GM21619 (cell line): ENCODE data around the gene ZNF275.
"Not testable (repeated sequence)": the region's sequence is repeated elsewhere in the genome, so short reads cannot be mapped to it uniquely, and the experiment has no call there.

Source experiments
- ATAC-seq: cut with Tn5 transposase; IDR thresholded peaks from one replicate; pipeline ENCODE4 v1.9.1; 2021; ENCODE audit not compliant: unreplicated experiment

The ZNF275 gene

GRCh38 chrX:153357877-153358276 lies 23.9 kb downstream of the ZNF275 start:
- no peak for ATAC-seq

DNA sequence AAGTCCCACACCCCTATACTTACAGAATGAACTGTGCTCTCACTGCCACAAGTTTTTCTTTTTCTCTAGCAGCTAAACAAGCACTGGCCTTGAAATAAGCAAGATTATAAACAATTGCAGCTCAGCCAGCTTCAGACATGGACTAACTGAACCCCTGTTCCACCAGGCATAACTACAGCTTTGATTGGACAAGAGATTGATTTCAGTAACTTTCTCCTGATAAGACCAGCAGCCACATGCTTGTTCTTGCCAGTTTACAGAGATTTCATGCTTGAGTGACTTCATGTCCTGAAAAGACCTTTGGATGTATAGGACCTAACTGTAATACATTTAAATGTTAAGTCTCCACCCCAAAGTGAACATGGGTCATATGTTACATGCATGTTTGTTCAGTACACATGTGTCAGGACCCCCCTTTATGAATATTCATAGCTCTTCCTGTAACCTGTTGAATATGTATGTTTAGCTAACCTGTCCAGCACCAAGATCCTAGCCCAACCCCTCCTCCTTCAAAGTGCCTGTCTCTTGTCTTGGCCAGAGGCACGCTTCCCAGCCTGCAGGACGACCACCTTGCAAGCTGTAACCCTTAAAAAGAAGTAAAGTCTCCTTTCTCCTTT lies 27.9 kb downstream of the ZNF275 start:
- ATAC-seq, result no peak

GRCh38 chrX:153365670-153366069 lies 31.7 kb downstream of the ZNF275 start:
- no peak for ATAC-seq

GRCh38 chrX:153366119-153366518 lies 32.2 kb downstream of the ZNF275 start:
- ATAC-seq, result no peak

GRCh38 chrX:153366878-153367538 lies 33.1 kb downstream of the ZNF275 start:
- ATAC-seq, result no peak

DNA sequence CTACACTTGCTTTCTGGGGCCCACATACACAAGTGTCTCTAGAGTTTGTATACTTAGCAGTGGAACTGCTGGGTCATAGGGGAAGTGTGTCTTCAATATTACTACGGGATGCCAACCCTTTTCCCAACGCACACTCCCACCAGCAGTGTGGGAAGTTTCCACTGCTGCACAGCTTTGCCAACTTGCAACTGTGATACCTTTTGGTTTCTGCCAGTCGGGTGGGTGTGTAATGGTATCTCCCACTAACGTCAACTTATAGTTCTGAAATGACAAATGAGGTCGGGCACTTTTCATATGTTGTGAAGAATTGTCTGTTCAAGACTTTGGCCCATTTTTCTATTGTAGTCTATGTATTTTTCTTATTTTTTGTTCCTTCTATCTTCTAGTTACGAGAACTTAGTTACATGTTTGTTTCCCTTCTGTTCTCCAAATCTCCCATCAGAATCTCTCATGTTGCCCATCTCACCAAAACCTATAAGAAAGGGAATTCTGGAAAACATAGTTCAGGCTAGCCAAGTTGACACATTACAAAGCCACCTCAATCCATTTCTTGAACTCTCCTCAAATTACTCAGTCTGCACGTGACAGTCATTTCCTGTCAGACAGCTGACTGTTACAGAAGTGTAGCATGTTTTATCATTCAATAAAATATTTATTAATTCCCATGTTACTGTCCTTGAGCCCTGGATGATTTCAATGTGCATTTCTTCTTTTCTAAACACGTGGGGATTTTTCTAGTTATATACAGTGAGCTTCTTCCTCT lies 36.5 kb downstream of the ZNF275 start:
- ATAC-seq, result no peak

- ATAC-seq, result no peak
These were observed 37.3 kb downstream of the ZNF275 start for GRCh38 chrX:153371256-153371655.

- no peak for ATAC-seq
These were observed 39.0 kb downstream of the ZNF275 start for GRCh38 chrX:153372949-153373348.

- ATAC-seq, result no peak
These were observed 40.5 kb downstream of the ZNF275 start for GRCh38 chrX:153374426-153374825.

GRCh38 chrX:153375571-153375970 lies 41.6 kb downstream of the ZNF275 start:
- ATAC-seq, result no peak

GRCh38 chrX:153377727-153378126 lies 43.8 kb downstream of the ZNF275 start:
- no peak for ATAC-seq

- no peak for ATAC-seq
These were observed 44.7 kb downstream of the ZNF275 start for GRCh38 chrX:153378607-153379006.

GRCh38 chrX:153379508-153379907 lies 45.6 kb downstream of the ZNF275 start:
- no peak for ATAC-seq

GRCh38 chrX:153379971-153380581 lies 46.1 kb downstream of the ZNF275 start:
- no peak for ATAC-seq

- no peak for ATAC-seq
These were observed 46.7 kb downstream of the ZNF275 start for GRCh38 chrX:153380691-153381090.

DNA sequence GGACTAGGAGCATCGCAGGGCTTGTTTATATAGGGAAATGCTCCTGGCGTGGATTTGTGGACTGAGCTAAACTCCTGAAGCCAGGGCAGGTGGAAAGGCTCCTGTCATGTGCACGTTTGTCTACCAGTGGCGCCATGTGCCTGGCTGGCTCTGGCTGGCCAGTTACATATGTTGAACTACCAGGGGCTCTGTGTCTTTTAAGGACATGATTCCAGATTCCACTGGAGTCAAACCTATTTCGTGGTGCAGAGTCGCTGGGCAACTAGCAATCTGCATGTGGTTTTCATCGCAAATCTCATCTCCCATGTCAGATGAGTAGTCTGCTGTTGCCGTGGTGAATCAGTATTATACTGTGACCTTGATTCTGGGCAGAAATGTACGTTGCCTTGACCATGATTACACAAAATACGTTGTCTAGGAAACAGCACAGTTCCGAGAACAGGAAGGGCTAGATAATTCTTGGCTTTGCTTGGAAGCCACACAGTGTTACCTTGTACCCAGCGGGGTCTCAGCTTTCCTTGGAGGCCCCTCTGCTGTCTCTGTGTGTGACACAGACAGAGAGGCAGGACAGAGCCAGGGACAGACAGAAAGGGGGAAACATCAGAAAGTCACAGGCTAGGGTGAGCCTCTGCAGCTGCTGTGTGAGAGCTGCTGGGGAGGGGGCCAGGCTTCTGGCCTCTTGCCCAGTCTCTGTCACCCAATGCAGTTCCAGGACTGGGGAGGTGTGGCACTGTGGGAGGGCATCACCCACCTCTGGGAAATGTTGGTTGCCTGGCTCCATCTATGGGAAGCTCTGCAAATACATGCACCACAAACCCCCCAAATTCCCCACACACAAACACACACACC lies 48.0 kb downstream of the ZNF275 start:
- no peak for ATAC-seq

DNA sequence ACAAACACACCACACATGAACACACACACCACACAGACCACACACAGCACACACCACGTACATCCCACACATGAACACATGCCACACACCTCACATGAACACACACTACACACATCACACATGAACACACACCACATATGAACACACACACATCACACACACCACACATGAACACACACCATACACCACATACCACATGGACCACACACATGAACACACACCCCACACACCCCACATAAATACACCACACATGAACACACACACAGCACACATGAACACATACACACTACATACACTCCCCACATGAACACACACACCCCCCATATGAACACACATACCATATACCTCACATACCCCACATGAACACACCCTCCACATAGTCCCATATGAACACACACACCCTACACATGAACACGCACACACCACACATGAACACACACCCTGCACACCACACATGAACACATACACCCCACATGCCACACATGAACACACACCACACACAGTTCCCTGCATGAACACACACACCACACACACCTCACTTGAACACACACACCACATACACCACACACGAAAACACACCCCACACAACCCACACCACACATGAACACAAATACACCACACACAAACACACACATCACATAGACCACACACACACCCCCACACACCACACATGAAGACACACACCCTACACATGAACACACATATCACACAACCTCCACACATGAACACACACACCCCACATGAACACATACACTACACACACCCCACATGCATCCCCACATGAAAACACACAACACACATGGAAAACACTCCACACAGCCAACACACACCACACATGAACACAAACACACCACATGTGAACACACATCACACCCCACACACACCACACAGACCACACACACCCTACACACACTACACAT lies 48.9 kb downstream of the ZNF275 start:
- no peak for ATAC-seq

- no peak for ATAC-seq
These were observed 50.4 kb downstream of the ZNF275 start for GRCh38 chrX:153384390-153384789.

DNA sequence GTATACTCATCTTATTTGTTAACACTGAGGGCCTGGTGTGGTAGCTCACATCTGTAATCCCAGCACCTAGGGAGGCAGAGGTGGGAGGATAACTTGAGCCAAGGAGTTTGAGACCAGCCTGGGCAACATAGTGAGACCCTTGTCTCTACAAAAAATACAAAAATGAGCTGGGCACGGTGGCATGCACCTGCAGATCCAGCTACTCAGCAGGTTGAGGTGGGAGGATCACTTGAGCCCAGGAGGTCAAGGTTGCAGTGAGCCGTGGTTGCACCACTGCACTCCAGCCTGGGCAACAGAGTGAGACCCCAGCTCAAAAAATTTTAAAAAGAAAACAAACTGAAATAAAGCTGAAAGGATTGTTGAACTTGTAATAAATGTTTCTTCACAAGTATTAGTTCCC lies 51.0 kb downstream of the ZNF275 start:
- not testable (repeated sequence) for ATAC-seq

DNA sequence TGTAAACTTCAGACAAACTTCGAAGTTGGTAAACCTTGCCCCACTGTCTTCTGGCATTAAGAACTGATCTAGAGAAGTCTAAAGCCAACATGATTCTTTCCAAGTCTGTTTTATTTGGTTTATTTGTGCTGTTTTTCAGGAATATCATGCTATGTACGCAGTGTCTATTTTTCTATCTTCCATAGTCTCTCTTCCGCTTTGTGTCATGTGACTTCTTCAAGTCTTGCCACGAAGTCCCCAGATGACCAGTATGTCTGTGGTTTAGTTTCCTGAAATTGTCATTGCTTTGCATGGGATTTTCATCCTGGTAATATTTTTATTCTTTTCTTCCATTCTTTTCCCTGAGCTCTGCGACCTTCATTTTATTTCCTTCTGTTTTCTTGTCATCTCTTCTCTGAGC lies 52.1 kb downstream of the ZNF275 start:
- no peak for ATAC-seq
